Caki2 (cell line): ENCODE measurements around the gene KIF26B. TPM values are rescaled to one million over a fixed set of nuclear protein-coding genes. Genes with fewer than 3 reads are reported as not detected.

ENCODE experiments used
- DNase-seq: peaks from one replicate; pipeline ENCODE4 v3.0.0-alpha.2; 2015; ENCODE audit warnings: low read depth
- in situ Hi-C: cut with HindIII; loops from 2 replicates; pipeline ENCODE4 v1.10.0; 2016; ENCODE audit warnings: low sequenced_read_pairs, low pct_unique_long_range_greater_than_20kb, mixed read lengths
- total RNA-seq: library from RNA; depleted of rRNA; stranded (reverse); fragments of >200 nt; shearing (Covaris generic); gene quantifications from 2 replicates; pipeline ENCODE4 v1.2.3, GENCODE V29; 2014; ENCODE audit warnings: low replicate concordance

KIF26B gene
- total RNA-seq, 1 experiment from 2014 or later: 1.1 TPM

DNA sequence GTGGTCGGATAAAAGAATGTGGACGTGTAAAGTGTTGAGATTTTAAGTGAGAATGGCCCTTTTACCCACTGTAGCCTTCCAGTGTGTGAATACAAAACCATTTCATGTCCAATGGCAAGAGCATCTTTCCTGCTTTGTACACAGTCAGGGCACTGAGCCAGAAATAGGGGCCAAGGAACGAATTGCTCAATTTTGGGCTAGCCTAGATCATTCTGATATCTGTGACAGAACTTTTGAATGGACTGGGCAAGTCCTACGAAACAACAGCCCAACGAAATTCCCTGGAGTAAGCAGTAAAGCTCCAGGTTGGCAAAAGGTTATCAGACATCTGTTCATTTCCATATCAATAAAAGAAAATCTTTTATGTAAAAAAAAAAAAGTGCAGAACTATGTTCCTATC is 5.5 kb downstream of the KIF26B start:
- no peak for DNase-seq
- in situ Hi-C loops: no loop called here

DNA sequence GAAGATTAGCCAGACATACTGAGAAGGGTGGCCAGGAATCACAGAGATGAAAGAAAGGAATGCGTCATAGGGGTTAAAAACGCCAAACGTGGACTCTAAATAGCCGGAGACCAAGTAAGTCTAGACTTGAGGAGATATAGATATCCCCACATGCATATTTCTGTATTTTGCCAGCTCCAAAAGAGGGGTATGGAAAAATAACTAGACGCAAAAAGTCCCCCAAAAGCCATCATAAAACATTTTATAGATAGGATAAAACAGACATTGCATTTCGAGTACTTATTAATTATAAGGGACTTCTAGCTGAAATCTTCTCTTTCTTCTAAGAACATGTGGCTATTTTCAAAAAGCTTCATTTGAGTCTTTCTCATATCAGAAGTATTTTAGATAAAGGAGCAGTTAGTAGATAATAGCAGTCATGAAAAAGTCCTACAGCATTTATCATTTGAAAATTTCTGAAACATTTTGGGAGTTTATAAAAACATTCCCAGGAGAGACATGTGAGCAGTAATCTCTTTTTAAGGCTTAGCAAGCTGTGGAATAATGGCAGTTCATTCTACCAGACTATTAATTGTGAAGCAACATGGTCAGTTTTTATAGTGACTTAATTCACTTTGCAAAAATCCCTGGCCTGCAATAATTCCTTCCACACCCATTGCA is 6.1 kb downstream of the KIF26B start:
- DNase-seq: no peak
- in situ Hi-C loops: no loop called here

DNA sequence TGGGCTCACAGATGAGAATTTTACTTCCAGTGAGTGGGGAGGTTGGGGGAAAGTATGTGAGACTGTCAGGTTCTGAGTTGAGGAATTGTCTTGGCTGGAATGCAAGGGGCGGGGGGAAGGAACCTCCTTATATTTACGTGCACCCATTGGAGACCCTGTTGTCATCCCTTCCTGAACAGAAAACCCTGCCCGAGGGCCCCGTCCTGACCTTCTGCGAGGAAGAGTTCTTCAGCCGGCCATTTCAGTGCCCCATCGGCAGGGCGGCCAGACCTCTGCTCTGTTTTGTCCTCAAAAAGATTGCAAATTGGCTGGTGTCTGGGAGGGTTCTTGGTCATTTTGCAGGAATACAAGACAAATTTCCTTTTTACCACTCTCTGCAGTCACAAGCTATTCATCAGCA is 7.1 kb downstream of the KIF26B start:
- in situ Hi-C loops: no loop called here
- DNase-seq: no peak

DNA sequence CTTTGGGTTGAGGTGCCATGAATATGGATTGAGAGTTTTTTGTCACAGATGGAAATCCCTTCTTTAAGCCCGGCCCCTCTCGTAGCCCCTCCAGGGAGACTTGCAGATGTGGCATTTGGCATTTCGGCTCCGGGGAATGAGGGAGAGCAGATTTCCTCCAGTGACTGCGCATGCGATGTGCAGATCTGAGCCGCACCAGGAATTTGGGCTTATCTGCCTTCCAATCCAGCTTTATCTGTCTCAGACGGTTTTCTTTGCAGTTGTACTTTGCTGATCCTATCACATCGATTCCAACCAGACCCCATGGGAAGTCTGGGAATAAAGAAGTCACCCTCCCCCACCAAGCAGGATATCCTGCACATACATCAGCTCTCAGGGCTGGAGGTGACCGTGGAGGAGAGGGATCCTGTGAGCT is 11.7 kb downstream of the KIF26B start:
- DNase-seq: no peak
- in situ Hi-C loops: no loop called here

DNA sequence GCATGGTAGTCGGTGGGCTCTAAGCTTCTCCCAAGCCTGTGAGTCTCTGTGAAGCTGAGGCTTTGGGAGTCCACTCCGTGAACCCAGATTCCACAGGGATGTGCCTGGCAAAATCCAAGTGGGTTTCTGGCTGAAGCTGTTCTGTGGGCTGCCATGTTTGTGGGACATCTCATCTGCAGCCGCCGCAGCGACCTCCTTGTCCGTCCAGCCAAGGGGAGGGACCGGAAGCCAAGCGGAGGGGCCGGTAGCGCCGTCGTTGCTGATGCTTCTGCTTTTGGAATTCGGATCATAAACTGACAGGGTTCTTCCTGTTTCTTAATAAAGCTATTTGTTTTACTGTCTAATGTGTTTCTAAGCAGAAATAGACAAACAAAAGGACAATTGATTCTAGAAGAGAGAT is 13.3 kb downstream of the KIF26B start:
- in situ Hi-C loops: no loop called here
- no peak for DNase-seq

DNA sequence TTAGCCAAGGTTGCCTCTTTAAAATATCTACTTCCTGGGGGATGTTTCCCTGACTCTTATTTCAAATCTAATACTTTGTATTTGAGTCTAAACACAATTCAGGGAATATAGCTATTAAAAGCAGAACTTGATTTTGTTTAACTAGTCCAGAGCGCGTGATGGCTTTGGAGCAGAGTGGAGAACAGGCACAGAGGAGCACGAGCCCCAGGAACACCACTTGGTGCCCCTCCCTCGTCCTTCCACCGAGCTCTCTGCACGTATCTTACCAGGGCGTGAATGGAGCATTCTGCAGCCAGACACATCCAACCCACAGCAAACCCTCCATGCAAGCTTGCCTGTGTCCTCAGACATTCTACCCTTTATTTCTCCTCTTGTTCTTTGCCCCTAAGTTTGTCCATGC is 14.1 kb downstream of the KIF26B start:
- in situ Hi-C loops: no loop called here

DNA sequence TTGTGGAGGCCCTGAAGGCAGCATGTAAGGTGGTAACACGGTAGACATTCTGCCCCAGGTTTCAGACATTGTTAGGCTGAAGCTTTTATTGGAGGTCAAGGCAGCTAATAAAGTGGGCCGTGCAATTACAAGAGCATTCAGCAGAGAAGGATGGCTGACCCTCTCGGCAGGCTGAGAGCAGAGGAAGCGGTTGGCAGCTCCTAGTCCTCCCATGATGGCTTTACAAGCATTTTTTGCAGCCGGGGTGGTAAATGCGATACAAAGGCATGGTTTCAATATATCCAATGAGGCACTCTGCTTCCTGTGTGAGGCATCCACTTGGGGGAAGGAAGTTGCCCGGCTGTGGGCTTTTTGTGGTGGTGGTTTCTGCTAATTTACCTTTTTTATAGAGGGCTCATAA is 14.6 kb downstream of the KIF26B start:
- DNase-seq: no peak
- in situ Hi-C loops: no loop called here

More for the DNA sequence above, 14.1 kb downstream of the KIF26B start:
- DNase-seq: no peak

DNA sequence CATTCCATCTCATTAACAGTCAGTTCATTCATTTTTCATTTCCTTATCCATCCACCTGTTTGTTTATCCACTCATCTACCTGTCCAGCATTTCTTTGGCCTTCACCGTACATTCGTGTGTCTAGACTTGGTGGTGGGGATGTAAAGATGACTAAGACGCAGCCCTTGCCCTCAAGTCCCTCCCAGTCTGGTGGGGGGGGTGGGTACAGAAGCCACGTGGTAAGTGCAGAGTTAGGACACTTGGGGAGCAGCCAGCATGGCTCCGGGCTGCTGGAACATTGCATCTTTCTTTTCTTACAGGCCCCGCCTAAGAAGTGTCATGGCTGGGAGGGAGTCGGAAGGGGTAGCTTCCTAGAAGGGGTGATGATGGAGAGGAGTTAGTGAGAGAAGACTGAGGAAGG is 17.2 kb downstream of the KIF26B start:
- no peak for DNase-seq
- in situ Hi-C loops: no loop called here

DNA sequence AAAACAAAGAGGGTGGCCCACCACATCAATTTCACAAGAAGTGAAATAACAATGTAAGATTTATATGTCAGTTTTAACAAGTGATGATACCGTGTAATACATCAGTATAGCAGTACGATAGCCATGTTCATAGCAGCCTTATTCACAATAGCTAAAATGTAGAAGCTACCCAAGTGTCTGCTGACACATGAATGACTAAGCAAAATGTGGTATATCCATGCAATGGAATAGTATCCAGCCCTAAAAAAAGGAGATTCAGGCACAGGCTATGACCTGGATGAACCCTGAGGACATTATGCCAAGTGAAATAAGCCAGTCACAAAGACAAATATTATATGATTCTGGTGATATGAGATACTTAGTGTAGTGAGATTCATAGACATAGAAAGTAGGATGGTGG is 18.0 kb downstream of the KIF26B start:
- DNase-seq: no peak
- in situ Hi-C loops: no loop called here

DNA sequence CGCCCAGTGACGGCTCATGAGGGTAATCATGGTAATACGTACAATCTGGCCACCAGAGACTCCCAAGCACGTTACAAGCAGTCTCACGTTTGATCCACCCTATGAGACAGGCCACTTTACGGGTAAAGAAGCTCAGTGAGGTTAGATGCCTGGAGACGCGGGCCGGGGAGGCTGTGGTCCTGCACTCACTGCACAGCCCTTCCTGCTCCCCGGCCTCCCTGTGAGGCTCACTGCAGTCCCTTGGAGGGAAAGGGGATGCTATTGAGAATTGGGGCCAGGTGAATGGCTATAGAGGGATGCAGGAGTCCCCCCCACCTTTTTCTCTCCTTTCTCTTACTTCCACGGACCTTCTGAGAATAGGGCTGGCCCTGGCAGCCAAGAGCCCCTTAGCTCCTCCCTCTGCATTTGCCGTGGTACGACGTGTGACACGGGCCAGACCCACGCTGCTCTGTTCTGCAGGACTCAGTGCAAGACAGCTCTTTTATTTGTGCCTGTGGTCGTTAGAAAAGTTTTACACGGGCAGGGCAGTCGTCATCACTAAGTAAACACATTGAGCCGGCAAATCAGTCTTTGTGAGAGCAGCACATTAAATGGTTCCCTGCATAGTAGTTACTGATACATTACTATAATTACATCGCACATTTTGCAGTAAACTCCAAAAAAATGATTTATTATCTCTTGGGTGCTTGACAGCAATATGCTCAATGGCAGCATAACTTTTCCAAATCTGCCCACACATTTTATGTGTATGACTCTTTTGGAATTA is 18.8 kb downstream of the KIF26B start:
- DNase-seq: no peak
- in situ Hi-C loops: no loop called here

DNA sequence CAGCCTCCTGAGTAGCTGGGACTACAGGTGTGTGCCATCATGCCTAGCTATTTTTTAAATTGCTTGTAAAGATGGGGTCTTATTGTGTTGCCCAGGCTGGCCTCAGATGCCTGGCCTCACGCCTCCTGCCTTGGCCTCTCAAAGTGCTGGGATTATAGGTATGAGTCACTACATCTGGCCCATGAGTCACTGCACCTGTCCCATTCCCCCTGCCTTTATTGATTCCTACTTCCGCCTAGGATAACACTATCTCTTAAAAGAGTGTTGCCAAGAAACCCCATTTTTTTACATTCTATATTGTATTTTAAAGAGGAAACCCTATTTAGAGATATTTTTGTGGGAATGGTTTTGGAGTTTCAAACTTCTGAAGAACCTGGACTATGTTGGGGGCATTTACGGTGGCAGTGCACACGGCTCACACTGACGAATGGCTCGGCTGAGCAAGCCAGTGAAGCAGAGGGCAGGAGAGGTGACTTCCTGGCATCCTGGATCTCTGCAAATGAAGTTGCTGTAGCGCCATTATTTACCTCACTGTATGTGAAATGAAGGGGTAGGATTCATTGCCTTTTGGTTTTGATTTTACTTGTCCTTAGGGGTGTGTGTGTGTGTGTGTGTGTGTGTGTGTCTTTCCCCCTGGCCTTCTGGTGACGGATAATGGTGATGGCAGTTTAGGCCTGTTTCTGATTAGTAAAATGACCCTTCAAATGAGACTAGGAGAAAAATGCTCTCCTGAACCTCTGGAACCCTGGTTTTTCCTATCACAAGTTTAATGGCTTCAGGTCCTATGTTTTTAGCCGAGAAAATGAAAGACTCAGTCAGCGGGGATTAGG is 22.5 kb downstream of the KIF26B start:
- in situ Hi-C loops: no loop called here
- DNase-seq: peak; percentile 14

DNA sequence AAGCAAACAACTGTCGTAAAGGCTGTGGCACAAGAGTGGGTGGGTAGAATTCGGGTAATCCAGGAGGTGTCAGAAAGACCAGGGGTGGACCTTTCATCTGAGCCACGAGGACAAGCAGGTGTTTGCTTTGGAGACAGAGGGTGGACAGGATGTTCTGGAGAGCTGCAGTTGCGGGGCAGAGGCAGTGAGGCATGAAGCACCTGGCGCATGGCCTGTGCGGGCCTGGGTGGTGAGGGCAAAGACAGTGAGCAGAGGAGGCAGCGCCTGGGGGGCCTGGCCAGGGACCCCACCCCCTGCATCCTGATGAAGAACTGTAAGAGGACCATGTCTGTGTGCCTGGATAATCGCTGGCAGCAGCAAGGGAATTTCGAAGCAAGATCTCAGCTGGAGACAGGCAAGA is 24.9 kb downstream of the KIF26B start:
- no peak for DNase-seq
- in situ Hi-C loops: no loop called here

DNA sequence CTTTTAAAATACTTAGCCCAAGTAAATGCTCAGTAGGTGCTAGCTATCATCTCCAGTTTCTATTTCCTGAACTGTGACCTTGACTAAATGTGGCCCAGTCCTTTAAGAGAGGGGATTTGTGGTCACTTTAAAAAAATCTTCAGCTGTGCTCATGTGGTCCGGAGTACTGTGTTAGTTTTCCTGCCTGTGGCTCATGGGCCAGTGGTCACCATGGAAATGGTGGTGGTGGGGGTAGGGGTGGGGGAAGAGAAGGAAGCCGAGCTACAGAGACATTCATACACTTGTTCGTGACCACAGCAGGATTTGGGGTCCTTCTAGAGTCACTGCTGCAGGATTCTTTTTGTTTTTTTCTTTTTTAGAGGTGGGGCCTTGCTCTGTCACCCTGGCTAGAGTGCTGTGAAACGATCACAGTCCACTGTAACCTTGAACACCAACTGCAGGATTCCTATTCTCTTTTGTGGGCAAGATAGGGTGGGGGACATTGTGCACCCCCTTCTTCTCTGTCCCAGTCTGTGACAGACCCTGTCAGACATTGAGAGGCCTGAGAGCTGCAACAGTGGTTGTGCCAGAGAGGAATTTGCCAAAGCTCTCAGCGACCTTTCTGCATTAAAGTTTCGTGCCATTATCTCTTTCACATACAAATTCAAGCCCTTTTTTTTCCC is 25.8 kb downstream of the KIF26B start:
- no peak for DNase-seq
- in situ Hi-C loops: no loop called here

DNA sequence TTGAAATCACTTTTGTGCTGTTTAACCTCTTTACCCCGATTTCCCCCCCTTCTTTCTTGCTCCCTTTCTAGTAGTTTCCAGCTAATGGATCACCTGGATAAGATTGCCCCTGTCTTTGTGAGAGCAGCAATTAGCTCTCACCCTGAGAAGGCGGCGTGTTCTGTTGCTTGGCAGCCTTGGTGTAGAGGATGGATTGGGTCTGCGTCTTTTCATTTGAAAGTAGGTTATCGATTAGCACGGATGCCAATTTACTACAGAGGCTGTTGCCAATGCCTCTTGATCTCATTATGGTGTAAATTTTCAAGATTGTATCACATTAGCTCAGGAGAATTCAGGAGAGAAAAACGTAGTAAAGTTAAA is 26.4 kb downstream of the KIF26B start:
- in situ Hi-C loops: no loop called here
- no peak for DNase-seq

DNA sequence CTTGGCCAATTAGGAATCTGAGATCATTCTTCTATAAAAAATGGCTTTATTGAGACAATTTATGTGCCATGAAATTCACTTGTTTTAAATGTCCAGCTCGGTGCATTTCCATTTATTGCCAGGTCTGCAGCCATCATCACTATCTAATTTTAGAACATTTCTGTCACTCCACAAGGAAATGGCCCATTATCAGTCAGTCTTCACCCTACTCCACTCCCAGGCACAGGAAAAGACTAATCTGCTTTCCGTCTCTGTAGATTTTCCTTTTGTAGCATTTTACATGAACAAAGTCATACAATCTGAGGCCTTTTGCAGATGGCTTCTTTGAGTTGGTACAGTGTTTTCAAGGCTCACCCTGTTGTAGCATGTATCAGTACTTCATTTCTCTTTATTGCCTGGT is 27.2 kb downstream of the KIF26B start:
- DNase-seq: no peak
- in situ Hi-C loops: no loop called here

DNA sequence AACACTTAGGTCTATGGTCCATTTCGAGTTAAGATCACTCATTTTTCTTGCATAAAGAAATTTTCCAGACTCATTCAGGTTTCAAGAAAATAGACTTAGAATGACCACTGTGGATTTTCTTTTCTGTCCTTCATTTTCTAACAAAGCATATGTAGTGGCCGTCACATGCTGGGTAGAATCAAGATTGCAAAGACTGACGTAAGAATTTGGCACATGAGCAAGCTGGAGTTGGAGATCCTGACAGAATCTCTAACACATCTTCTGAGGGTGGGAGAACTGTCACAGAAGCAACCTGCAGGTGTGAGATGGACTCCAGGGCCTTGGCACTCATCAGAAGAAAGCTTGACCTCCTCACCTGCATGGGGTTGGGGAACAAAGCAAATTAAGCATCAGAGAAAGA is 28.6 kb downstream of the KIF26B start:
- in situ Hi-C loops: no loop called here
- DNase-seq: no peak

DNA sequence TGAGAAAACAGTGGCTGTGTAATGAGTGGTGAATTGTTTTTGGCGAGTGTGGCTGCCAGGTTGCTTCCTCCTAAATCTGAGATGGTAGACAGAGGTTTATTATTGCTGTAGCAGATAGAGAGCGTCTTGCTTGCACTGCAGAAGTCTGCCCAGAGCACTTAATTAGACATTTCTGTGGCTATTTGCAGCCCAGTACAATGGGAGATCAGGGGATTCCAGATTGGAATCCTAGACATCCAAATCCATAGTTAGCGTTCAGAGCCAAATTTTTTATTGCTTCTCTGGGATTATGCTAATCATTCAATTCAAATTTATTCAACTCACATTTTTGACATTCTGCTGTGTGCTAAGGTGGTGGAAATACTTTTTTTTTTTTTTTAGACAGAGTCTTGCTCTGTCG is 30.0 kb downstream of the KIF26B start:
- in situ Hi-C loops: no loop called here
- no peak for DNase-seq

DNA sequence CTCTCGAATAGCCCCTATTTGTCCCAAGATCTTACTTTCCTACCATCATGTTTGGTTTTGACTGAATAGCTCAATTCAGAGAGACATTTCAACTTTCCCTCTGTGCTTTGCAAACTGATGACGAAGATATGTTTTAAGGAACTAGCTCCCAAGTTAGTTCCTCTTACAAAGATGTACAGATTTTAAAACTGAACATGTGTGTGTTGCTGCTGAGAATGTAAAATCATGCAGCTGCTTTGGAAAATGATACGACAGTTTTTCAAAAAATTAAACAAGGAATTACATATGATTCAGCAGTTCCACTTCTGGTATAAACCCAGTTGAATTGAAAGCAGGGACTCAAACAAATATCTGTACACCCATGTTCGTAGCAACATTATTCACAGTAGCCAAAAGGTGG is 33.6 kb downstream of the KIF26B start:
- in situ Hi-C loops: no loop called here
- no peak for DNase-seq

DNA sequence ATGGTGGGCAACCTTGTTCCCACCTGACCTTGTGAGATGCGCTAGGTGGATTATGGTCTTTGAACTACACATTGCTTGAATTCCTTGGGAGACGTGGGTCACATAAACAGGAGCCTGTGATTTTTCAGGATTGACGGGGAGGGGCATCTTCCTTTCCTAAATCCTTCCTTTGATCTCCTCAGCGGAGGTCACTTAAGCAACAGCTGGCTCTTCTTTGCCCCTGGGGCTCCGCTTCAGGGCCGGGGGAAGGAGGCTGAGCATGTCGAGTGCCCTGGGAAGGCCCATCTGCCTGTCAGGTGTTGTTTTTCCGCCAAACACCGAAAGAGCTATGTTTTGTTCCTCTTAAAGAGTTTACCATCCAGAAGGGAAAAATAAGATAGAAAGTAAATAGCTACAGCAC is 40.6 kb downstream of the KIF26B start:
- no peak for DNase-seq
- in situ Hi-C loops: no loop called here
